ENCODE data around the gene LINC00237.

DNA sequence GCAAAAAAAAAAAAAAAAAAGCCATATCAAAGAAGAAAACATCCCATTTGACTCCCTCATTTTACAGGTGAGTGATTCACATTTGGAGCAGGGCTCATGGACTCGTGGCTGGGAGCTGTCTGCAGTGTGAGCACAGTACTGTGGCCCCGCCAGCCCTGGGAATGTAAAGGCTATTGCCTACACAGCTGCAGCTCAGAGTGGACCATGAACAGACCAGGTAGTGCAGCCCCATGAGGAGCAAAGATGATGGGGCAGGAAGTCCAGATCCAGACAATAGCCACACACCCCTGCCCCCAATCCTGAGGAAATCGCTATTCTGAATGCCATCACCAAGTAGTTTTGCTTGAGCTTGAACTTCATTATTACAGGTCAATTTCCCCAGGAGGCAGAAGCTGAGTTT is 55.4 kb downstream of the LINC00237 start:
- TF ChIP-seq, protein P1, sequence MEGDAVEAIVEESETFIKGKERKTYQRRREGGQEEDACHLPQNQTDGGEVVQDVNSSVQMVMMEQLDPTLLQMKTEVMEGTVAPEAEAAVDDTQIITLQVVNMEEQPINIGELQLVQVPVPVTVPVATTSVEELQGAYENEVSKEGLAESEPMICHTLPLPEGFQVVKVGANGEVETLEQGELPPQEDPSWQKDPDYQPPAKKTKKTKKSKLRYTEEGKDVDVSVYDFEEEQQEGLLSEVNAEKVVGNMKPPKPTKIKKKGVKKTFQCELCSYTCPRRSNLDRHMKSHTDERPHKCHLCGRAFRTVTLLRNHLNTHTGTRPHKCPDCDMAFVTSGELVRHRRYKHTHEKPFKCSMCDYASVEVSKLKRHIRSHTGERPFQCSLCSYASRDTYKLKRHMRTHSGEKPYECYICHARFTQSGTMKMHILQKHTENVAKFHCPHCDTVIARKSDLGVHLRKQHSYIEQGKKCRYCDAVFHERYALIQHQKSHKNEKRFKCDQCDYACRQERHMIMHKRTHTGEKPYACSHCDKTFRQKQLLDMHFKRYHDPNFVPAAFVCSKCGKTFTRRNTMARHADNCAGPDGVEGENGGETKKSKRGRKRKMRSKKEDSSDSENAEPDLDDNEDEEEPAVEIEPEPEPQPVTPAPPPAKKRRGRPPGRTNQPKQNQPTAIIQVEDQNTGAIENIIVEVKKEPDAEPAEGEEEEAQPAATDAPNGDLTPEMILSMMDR (IDR thresholded peaks at IDR 0.05), result no peak
- no peak for TF ChIP-seq EZH2 (IDR thresholded peaks at IDR 0.05; ENCODE audit: borderline replicate concordance, insufficient read depth, low read depth, low read length, poor library complexity, severe bottlenecking)

Measured in B cell (primary cell).